H1 (cell line): ENCODE results near the gene TNC. TPM values are rescaled to one million over a fixed set of nuclear protein-coding genes. Genes with fewer than 3 reads are reported as not detected.

Source experiments
- CTCF ChIA-PET: fragments of 300-600 bp; sonication (Branson Sonifier 250); formaldehyde crosslinking; loops from one replicate; lab custom pipeline; 2021; ENCODE audit not compliant: partially characterized antibody; lab: Charles Lee
- POLR2A ChIA-PET: fragments of 300-600 bp; sonication (Branson Sonifier 250); formaldehyde crosslinking; loops from one replicate; lab custom pipeline; 2021; ENCODE audit warnings: inconsistent platforms; ENCODE audit not compliant: partially characterized antibody; lab: Charles Lee
- DNase-seq, 2 experiments: peaks; one replicate each; pipeline versions ENCODE4 v3.0.0 to v3.0.0-alpha.2; 2010 to 2022; ENCODE audit warnings: low spot score in 2 of 2, low read depth in 1 of 2, mixed read lengths in 1 of 2
- FAIRE-seq: peaks from 2 replicates; lab custom pipeline; 2011; peaks lifted over from hg19 to GRCh38; lab: Jason Lieb, UNC
- H2AFZ ChIP-seq: 2 replicates; pipeline ENCODE4 v1.8.1; 2012; ENCODE audit warnings: low read length, inconsistent platforms
- H2AK5ac ChIP-seq: 2 replicates; pipeline ENCODE4 v1.6.1; 2013; ENCODE audit warnings: low read depth, low read length
- H2BK120ac ChIP-seq: replicated peaks from 2 replicates; pipeline ENCODE3; 2013; ENCODE audit warnings: low read depth, low read length, inconsistent platforms
- H2BK12ac ChIP-seq: 2 replicates; pipeline ENCODE4 v1.6.1; 2013; ENCODE audit warnings: low read depth, low read length
- H2BK15ac ChIP-seq: 2 replicates; pipeline ENCODE4 v1.6.1; 2013; ENCODE audit warnings: low read length
- H2BK20ac ChIP-seq: 2 replicates; pipeline ENCODE4 v1.6.1; 2013; ENCODE audit warnings: low read length
- H2BK5ac ChIP-seq: 2 replicates; pipeline ENCODE4 v1.6.1; 2013; ENCODE audit warnings: low read depth, low read length
- H3K14ac ChIP-seq: 2 replicates; pipeline ENCODE4 v1.6.1; 2013; ENCODE audit warnings: inconsistent platforms; ENCODE audit not compliant: insufficient read length
- H3K18ac ChIP-seq: 2 replicates; pipeline ENCODE4 v1.6.1; 2013; ENCODE audit warnings: low read length; ENCODE audit errors: extremely low read depth
- H3K23ac ChIP-seq: 2 replicates; pipeline ENCODE4 v1.6.1; 2013; ENCODE audit warnings: inconsistent platforms; ENCODE audit not compliant: insufficient read length
- H3K23me2 ChIP-seq: 2 replicates; pipeline ENCODE4 v1.6.1; 2013; ENCODE audit warnings: low read depth, low read length
- H3K27ac ChIP-seq: 2 replicates; pipeline ENCODE4 v1.6.1; 2011; ENCODE audit warnings: low read depth, low read length, inconsistent platforms
- H3K27me3 ChIP-seq, 4 experiments: replicated peaks in 1 of 4; 1 replicate in 1 of 4; 2 replicates in 3 of 4; pipeline versions ENCODE4 v1.6.1 to v1.8.1; 2011 to 2013; ENCODE audit warnings: low read length in 3 of 4, mild to moderate bottlenecking in 3 of 4, inconsistent platforms in 2 of 4, mixed read lengths in 2 of 4, moderate library complexity in 1 of 4; ENCODE audit not compliant: control insufficient read depth in 3 of 4, insufficient read depth in 3 of 4; ENCODE audit errors: extremely low read depth in 1 of 4
- H3K36me3 ChIP-seq, 4 experiments: 2 replicates each; pipeline versions ENCODE4 v1.6.1 to v1.8.1; 2011 to 2013; ENCODE audit warnings: mild to moderate bottlenecking in 4 of 4, low read length in 3 of 4, moderate library complexity in 2 of 4, control low read depth in 1 of 4, inconsistent platforms in 1 of 4; ENCODE audit not compliant: insufficient read depth in 4 of 4, control insufficient read depth in 2 of 4
- H3K4ac ChIP-seq: replicated peaks from 2 replicates; pipeline ENCODE3; 2013; ENCODE audit warnings: low read length, low read depth, mixed read lengths, inconsistent platforms; ENCODE audit not compliant: insufficient read length
- H3K4me1 ChIP-seq, 4 experiments: replicated peaks in 1 of 4; 1 replicate in 1 of 4; 2 replicates in 3 of 4; pipeline versions ENCODE4 v1.6.1 to v1.8.1; 2011 to 2013; ENCODE audit warnings: low read length in 3 of 4, inconsistent platforms in 2 of 4, mixed read lengths in 1 of 4; ENCODE audit not compliant: insufficient read depth in 4 of 4, control insufficient read depth in 3 of 4
- H3K4me2 ChIP-seq, 2 experiments: 2 replicates each; pipeline versions ENCODE4 v1.6.1 to v1.8.1; 2011 to 2013; ENCODE audit warnings: low read depth in 2 of 2, low read length in 2 of 2, control low read depth in 1 of 2, inconsistent platforms in 1 of 2, mild to moderate bottlenecking in 1 of 2; ENCODE audit not compliant: insufficient read depth in 1 of 2
- H3K4me3 ChIP-seq, 4 experiments: fragments of 200-600, 300-600 bp in 1 of 4; sonication (generic), shearing (Covaris generic), sonication (Bioruptor Twin) in 1 of 4; 2 replicates each; pipeline versions ENCODE4 v1.5.1 to v1.8.1; 2011 to 2016; ENCODE audit warnings: low read length in 4 of 4, low read depth in 3 of 4, control low read depth in 2 of 4, inconsistent platforms in 2 of 4, mild to moderate bottlenecking in 2 of 4, mixed read lengths in 1 of 4, moderate library complexity in 1 of 4; ENCODE audit not compliant: insufficient read depth in 2 of 4; ENCODE audit errors: extremely low read depth in 1 of 4
- H3K56ac ChIP-seq: replicated peaks from 2 replicates; pipeline ENCODE3; 2013; ENCODE audit warnings: low read depth, mild to moderate bottlenecking, mixed read lengths, low read length, inconsistent platforms; ENCODE audit not compliant: insufficient read length
- H3K79me1 ChIP-seq: 2 replicates; pipeline ENCODE4 v1.6.1; 2013; ENCODE audit warnings: low read depth, low read length, control low read depth
- H3K79me2 ChIP-seq, 2 experiments: 2 replicates each; pipeline versions ENCODE4 v1.6.1 to v1.8.1; 2012 to 2013; ENCODE audit warnings: low read length in 2 of 2, mild to moderate bottlenecking in 2 of 2, inconsistent platforms in 1 of 2; ENCODE audit not compliant: insufficient read depth in 2 of 2, control insufficient read depth in 1 of 2
- H3K9ac ChIP-seq, 4 experiments: replicated peaks in 1 of 4; 1 replicate in 1 of 4; 2 replicates in 3 of 4; pipeline versions ENCODE4 v1.6.1 to v1.8.1; 2011 to 2013; ENCODE audit warnings: low read depth in 3 of 4, low read length in 3 of 4, control low read depth in 2 of 4, mild to moderate bottlenecking in 2 of 4, moderate library complexity in 2 of 4, inconsistent platforms in 1 of 4; ENCODE audit errors: extremely low read depth in 1 of 4
- H3K9me3 ChIP-seq, 2 experiments: 2 replicates each; pipeline versions ENCODE4 v1.6.1 to v1.8.1; 2012 to 2013; ENCODE audit warnings: mild to moderate bottlenecking in 2 of 2, moderate library complexity in 2 of 2, control low read depth in 1 of 2, inconsistent platforms in 1 of 2, low read depth in 1 of 2, low read length in 1 of 2, mixed read lengths in 1 of 2; ENCODE audit not compliant: insufficient read depth in 2 of 2
- H4K20me1 ChIP-seq, 2 experiments: replicated peaks in 1 of 2; 2 replicates each; pipeline versions ENCODE3 to v1.8.1; 2011 to 2013; ENCODE audit warnings: inconsistent platforms in 2 of 2, low read length in 2 of 2, mild to moderate bottlenecking in 1 of 2; ENCODE audit not compliant: insufficient read depth in 2 of 2, control insufficient read depth in 1 of 2
- H4K5ac ChIP-seq: 2 replicates; pipeline ENCODE4 v1.6.1; 2013; ENCODE audit warnings: low read length, low read depth, mixed read lengths, inconsistent platforms; ENCODE audit not compliant: insufficient read length
- H4K8ac ChIP-seq: 2 replicates; pipeline ENCODE4 v1.8.0; 2013; ENCODE audit warnings: mild to moderate bottlenecking, moderate library complexity, low read length, inconsistent platforms; ENCODE audit not compliant: insufficient read depth; ENCODE audit errors: extremely low read depth
- H4K91ac ChIP-seq: replicated peaks from 2 replicates; pipeline ENCODE3; 2013; ENCODE audit warnings: low read length, mixed read lengths, inconsistent platforms; ENCODE audit not compliant: insufficient read length
- HDAC2 ChIP-seq, 2 experiments: fragments of 300-600 bp in 1 of 2; sonication (generic) in 1 of 2; IDR thresholded peaks; 2 replicates each; pipeline ENCODE4 v1.6.1; 2011 to 2012; ENCODE audit warnings: low read depth in 2 of 2, low read length in 2 of 2, mild to moderate bottlenecking in 2 of 2, moderate library complexity in 2 of 2, borderline replicate concordance in 1 of 2, inconsistent platforms in 1 of 2
- POLR2A ChIP-seq, 2 experiments: IDR thresholded peaks; 1 replicate in 1 of 2; 2 replicates in 1 of 2; pipeline ENCODE4 v1.6.1; 2011; ENCODE audit warnings: low read depth in 2 of 2, low read length in 2 of 2, mild to moderate bottlenecking in 2 of 2; ENCODE audit errors: control extremely low read depth in 1 of 2
- SAP30 ChIP-seq: fragments of 300-600 bp; sonication (generic); IDR thresholded peaks from 2 replicates; pipeline ENCODE4 v1.7.1; 2012; ENCODE audit warnings: low read length, moderate library complexity, mild to moderate bottlenecking, inconsistent platforms; ENCODE audit not compliant: insufficient read depth, insufficient replicate concordance
- SRF ChIP-seq: IDR thresholded peaks from 2 replicates; pipeline ENCODE4 v1.6.1; 2011; ENCODE audit warnings: mild to moderate bottlenecking, low read depth, low read length, moderate library complexity
- TAF7 ChIP-seq: optimal IDR thresholded peaks from 2 replicates; pipeline ENCODE3; 2011; ENCODE audit warnings: low read depth, mild to moderate bottlenecking, inconsistent platforms, low read length, moderate library complexity, borderline replicate concordance
- WGBS, 2 experiments: shearing (Covaris generic) in 1 of 2; methylation state at CpG; one replicate each; pipeline versions ENCODE4 v1.1.6 to v1.1.7; 2013 to 2015; ENCODE audit warnings: low lambda C conversion rate in 2 of 2, mixed read lengths in 2 of 2, inconsistent platforms in 1 of 2, low coverage in 1 of 2, missing lambda C conversion rate in 1 of 2; ENCODE audit not compliant: insufficient replicate concordance in 2 of 2, insufficient coverage in 1 of 2, insufficient read length in 1 of 2; ENCODE audit errors: extremely low coverage in 1 of 2, missing lambda C conversion rate in 1 of 2; 5-methylcytosine and 5-hydroxymethylcytosine counted together
- polyA plus RNA-seq, 7 experiments: library from polyadenylated mRNA; depleted of rRNA in 3 of 7; stranded (reverse) in 5 of 7; unstranded in 2 of 7; fragments of >200 nt in 5 of 7; fragments of 200-250 nt in 2 of 7; gene quantifications; 1 replicate in 5 of 7; 2 replicates in 1 of 7; 4 replicates in 1 of 7; pipeline versions ENCODE4 v1.2.1 to v1.2.3, GENCODE V29; 2011 to 2013; ENCODE audit warnings: missing spikeins in 2 of 7, mixed read lengths in 2 of 7
- total RNA-seq: library from RNA; stranded (reverse); fragmentation: NEBNext Ultra II Directional; extraction: Animal tissue kit (Norgen Biotek cat#: 25700); gene quantifications from 2 replicates; pipeline ENCODE4 v1.2.1, GENCODE V29; 2021

TNC gene
- total and polyA plus RNA-seq, 2 of the 8 experiments (the other 6 are each of a cell fraction or from before 2014, with no cell fraction given), result 6.2 to 11.4 TPM

DNA sequence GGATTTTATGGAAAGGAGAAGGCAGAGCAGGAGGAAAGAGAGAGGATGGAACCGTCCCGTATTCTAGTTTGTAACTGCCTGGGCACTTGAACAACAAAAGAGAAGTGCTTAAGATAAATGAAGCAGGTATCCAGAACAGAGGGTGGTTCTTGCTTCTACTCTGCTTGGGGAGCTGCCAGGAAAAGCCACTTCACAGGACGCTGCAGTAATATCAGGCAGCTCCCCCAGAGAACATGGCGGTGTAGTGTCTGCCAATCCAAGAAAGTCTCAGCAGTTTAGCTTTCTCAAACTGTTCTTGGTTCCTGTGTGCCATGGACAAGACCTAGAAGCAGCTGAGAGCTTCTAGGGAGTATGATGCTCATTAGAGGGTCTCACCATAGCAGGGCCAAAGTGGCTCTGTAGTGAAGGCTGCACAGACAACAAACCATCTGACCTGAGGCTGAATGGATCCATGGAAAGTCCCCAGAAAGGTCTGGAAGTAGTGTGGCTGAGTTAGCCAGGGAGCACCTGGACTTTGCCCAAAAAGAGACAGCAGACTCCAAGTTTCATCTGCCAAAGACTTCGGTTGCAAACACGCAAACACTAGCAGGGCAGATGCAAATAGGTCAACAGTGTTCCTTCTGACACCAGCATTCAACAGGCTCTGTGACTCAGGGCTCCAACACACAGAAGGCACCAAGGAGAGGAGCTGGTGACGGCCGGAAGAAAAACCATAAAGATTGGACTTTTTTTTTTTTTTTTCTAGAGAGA is 115.4 kb downstream of the TNC start:
- Histone ChIP-seq H2BK5ac (no peak overlapping the region), H2BK12ac (no peak overlapping the region), H3K4me2 (no peak overlapping the region), H3K9me3 (no peaks in the 10 kb centered on the region), H3K4ac (no peak overlapping the region), H3K36me3 (no peaks in the 10 kb centered on the region), H3K23me2 (no peaks in the 10 kb centered on the region), H2BK120ac (no peak overlapping the region), H2AFZ (no peak overlapping the region), H3K79me1 (no peaks in the 10 kb centered on the region), H3K4me1 (no peaks in the 10 kb centered on the region), H4K8ac (no peak overlapping the region), H3K9ac (no peak overlapping the region), H2AK5ac (no peak overlapping the region), H4K91ac (no peak overlapping the region), H3K79me2 (no peaks in the 10 kb centered on the region), H2BK20ac (no peak overlapping the region), H3K4me3 (no peak overlapping the region), H4K5ac (no peak overlapping the region), H3K27me3 (peaks cover 0 to 2% (median 0%) of the 10 kb centered on the region in 4 experiments; a peak in 2 of 7 replicates), H2BK15ac (no peak overlapping the region), H3K56ac (no peak overlapping the region), H3K14ac (no peak overlapping the region), H3K23ac (no peak overlapping the region), H4K20me1 (no peaks in the 10 kb centered on the region), H3K18ac (no peak overlapping the region), H3K27ac (no peak overlapping the region)
- FAIRE-seq, result no peak
- no peak for TF ChIP-seq HDAC2 (IDR thresholded peaks at IDR 0.05; ENCODE audit: borderline replicate concordance in 1 of 2, low read depth in 2 of 2, low read length in 2 of 2)
- no peak for TF ChIP-seq POLR2A (IDR thresholded peaks at IDR 0.05; ENCODE audit: control extremely low read depth in 1 of 2, low read depth in 2 of 2, low read length in 2 of 2)
- no peak for TF ChIP-seq SRF
- TF ChIP-seq TAF7, result no peak
- TF ChIP-seq SAP30, result no peak
- ChIA-PET POLR2A (no interaction called here), CTCF (interaction anchor here (0.9 to 1.5 kb wide), 4 partner anchors 10 to 92 kb away, joined by 3 to 7 read pairs (median 4); no protein-coding TSS in a partner anchor)
- no peak for DNase-seq
- 65% methylated on average over 8 of the region's 8 CpGs; no CpG with 5 or more reads in 1 of the 2 experiments for WGBS, 2 experiments
